ENCODE measurements around the gene ERRFI1. TPM values are rescaled to one million over a fixed set of nuclear protein-coding genes. Genes with fewer than 3 reads are reported as not detected.

Gene ERRFI1
- total RNA-seq, 3 donors from 2014 or later = 48.5 to 84.0 (median 50.2) TPM

- Histone ChIP-seq H3K9me3 (no peaks in the 10 kb centered on the region), H3K36me3 (ENCODE audit: low read depth) (no peaks in the 10 kb centered on the region), H3K4me1 (ENCODE audit: low read depth) (peaks cover 20% of the 10 kb centered on the region), H3K4me3 (no peak overlapping the region)
- no peak for ATAC-seq
- peak; percentile 40 for TF ChIP-seq CTCF (IDR thresholded peaks at IDR 0.05)
- intact Hi-C loops (cut with DNase I, micrococcal nuclease) = no loop called here
- DNase-seq = no peak
Measured at GRCh38 chr1:8031176-8031785, 5.2 kb upstream of the ERRFI1 start.

GRCh38 chr1:8028571-8028910 is 2.4 kb upstream of the ERRFI1 start:
- TF ChIP-seq CTCF (IDR thresholded peaks at IDR 0.05) = no peak
- H3K4me3 ChIP-seq = no peak overlapping the region
- no peaks in the 10 kb centered on the region for H3K9me3 ChIP-seq
- H3K4me1 ChIP-seq (ENCODE audit: low read depth) = peaks cover 20% of the 10 kb centered on the region
- no peaks in the 10 kb centered on the region for H3K36me3 ChIP-seq (ENCODE audit: low read depth)
- no peak for DNase-seq
- ATAC-seq = no peak
- intact Hi-C loops (cut with DNase I, micrococcal nuclease) = loop anchor here in 1 of 2 donors (10.0 kb wide), 1 partner anchor 106 kb away; no protein-coding TSS in a partner anchor

- peak; percentile 24 for ATAC-seq
- Histone ChIP-seq H3K4me3 (no peak overlapping the region), H3K4me1 (ENCODE audit: low read depth) (peaks cover 20% of the 10 kb centered on the region), H3K36me3 (ENCODE audit: low read depth) (no peaks in the 10 kb centered on the region), H3K9me3 (no peaks in the 10 kb centered on the region)
- TF ChIP-seq CTCF (IDR thresholded peaks at IDR 0.05) = no peak
- intact Hi-C loops (cut with DNase I, micrococcal nuclease) = loop anchor here in 1 of 2 donors (10.0 kb wide), 1 partner anchor 107 kb away; no protein-coding TSS in a partner anchor
- DNase-seq = peak in 1 of 3 donors; percentile 32
Measured at GRCh38 chr1:8027748-8028570, 1.9 kb upstream of the ERRFI1 start.

GRCh38 chr1:8026976-8027747 is 1.1 kb upstream of the ERRFI1 start:
- peaks cover 20% of the 10 kb centered on the region for H3K4me1 ChIP-seq (ENCODE audit: low read depth)
- intact Hi-C loops (cut with DNase I, micrococcal nuclease) = loop anchor here in 1 of 2 donors (10.0 kb wide), 1 partner anchor 108 kb away; no protein-coding TSS in a partner anchor
- H3K4me3 ChIP-seq = no peak overlapping the region
- no peak for TF ChIP-seq CTCF (IDR thresholded peaks at IDR 0.05)
- ATAC-seq = peak; percentile 11
- no peaks in the 10 kb centered on the region for H3K36me3 ChIP-seq (ENCODE audit: low read depth)
- peak; percentile 48 to 72 (median 66) for DNase-seq
- no peaks in the 10 kb centered on the region for H3K9me3 ChIP-seq

GRCh38 chr1:8025671-8026144 is 401 bp downstream of the ERRFI1 start:
- no peak for TF ChIP-seq CTCF (IDR thresholded peaks at IDR 0.05)
- ATAC-seq = peak; percentile 4
- intact Hi-C loops (cut with DNase I, micrococcal nuclease) = loop anchor here in 1 of 2 donors (10.0 kb wide), 1 partner anchor 109 kb away; no protein-coding TSS in a partner anchor

More at GRCh38 chr1:8025671-8026144, 401 bp downstream of the ERRFI1 start:
- no peaks in the 10 kb centered on the region for H3K9me3 ChIP-seq
- H3K4me3 ChIP-seq = peak overlapping the region; percentile 79
- DNase-seq = peak in 1 of 3 donors; percentile 33
- H3K36me3 ChIP-seq (ENCODE audit: low read depth) = no peaks in the 10 kb centered on the region
- peaks cover 20% of the 10 kb centered on the region for H3K4me1 ChIP-seq (ENCODE audit: low read depth)

Data from mucosa of descending colon (tissue), 3 donors.